Type B pancreatic cell (in vitro differentiated cells): ENCODE measurements around the gene IFT88. TPM values are rescaled to one million over a fixed set of nuclear protein-coding genes. Genes with fewer than 3 reads are reported as not detected.

Source experiments
- DNase-seq: peaks from one replicate; pipeline ENCODE4 v3.0.0; 2021; ENCODE audit warnings: mixed read lengths; ENCODE audit not compliant: unreplicated experiment; ENCODE audit errors: extremely low spot score
- H3K27ac Mint-ChIP-seq: 2 replicates; pipeline ENCODE4 v1.8.0; 2021; ENCODE audit warnings: mild to moderate bottlenecking, mixed read lengths
- H3K27me3 Mint-ChIP-seq: 2 replicates; pipeline ENCODE4 v1.8.0; 2021; ENCODE audit warnings: mixed read lengths
- H3K36me3 Mint-ChIP-seq: 2 replicates; pipeline ENCODE4 v1.8.0; 2021; ENCODE audit warnings: mixed read lengths
- H3K4me1 Mint-ChIP-seq: one replicate; pipeline ENCODE4 v1.8.0; 2021; ENCODE audit warnings: mixed read lengths; ENCODE audit not compliant: unreplicated experiment
- H3K4me3 Mint-ChIP-seq: 2 replicates; pipeline ENCODE4 v1.8.0; 2021; ENCODE audit warnings: mild to moderate bottlenecking, mixed read lengths
- H3K9me3 Mint-ChIP-seq: 2 replicates; pipeline ENCODE4 v1.8.0; 2021; ENCODE audit warnings: mixed read lengths
- total RNA-seq: library from RNA; stranded (reverse); gene quantifications from 2 replicates; pipeline ENCODE4 v1.2.1, GENCODE V29; 2021; ENCODE audit warnings: low replicate concordance
- TF ChIP-seq, protein P1 (sequence below): fragments of 200-600 bp; sonication (generic); conservative IDR thresholded peaks from 2 replicates; pipeline ENCODE4 v1.5.0; 2021; ENCODE audit warnings: antibody characterized with exemption, mild to moderate bottlenecking

IFT88 gene
- total RNA-seq, 1 donor from 2014 or later: 24.5 TPM

DNA sequence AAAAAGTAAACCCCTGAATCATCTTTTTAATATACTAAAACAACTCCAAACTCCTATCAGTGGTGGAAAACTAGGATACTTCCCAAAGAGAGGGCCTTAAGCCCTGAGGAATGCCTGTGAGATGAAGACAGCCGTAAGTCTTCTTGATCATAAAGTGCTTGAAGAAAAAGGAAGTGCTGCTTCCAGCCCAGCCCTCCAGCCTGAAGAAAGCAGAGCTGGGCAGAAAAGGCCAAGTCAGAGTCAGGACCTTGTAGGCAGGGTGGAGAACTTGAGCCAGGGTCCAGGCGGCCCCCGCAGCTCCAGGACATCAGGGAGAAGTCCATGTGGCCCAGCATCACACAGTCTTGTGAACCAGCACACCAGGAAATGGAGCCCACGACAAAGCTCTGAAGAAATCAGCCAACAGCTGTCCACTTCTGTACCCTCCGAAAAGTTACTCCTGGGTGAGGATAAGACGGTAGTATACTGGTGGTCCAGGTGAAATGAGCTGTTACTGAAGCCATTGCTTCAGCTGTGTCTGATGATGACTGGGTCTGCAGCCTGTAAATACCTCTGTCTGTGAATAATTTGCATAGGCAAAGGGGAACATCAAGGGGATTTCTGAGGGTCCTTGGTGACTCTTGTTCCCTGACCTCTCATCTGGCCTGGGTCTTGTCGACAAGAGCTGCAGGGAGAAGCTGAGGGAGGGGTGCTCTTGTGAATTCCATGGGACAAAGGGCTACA is 22.6 kb upstream of the IFT88 start:
- no peak for DNase-seq
- TF ChIP-seq, protein P1, sequence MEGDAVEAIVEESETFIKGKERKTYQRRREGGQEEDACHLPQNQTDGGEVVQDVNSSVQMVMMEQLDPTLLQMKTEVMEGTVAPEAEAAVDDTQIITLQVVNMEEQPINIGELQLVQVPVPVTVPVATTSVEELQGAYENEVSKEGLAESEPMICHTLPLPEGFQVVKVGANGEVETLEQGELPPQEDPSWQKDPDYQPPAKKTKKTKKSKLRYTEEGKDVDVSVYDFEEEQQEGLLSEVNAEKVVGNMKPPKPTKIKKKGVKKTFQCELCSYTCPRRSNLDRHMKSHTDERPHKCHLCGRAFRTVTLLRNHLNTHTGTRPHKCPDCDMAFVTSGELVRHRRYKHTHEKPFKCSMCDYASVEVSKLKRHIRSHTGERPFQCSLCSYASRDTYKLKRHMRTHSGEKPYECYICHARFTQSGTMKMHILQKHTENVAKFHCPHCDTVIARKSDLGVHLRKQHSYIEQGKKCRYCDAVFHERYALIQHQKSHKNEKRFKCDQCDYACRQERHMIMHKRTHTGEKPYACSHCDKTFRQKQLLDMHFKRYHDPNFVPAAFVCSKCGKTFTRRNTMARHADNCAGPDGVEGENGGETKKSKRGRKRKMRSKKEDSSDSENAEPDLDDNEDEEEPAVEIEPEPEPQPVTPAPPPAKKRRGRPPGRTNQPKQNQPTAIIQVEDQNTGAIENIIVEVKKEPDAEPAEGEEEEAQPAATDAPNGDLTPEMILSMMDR: no peak
- peaks cover 15% of the 10 kb centered on the region for H3K4me1 Mint-ChIP-seq
- no peak overlapping the region for H3K27ac Mint-ChIP-seq
- no peaks in the 10 kb centered on the region for H3K9me3 Mint-ChIP-seq
- no peaks in the 10 kb centered on the region for H3K36me3 Mint-ChIP-seq
- H3K27me3 Mint-ChIP-seq: no peaks in the 10 kb centered on the region
- H3K4me3 Mint-ChIP-seq: no peak overlapping the region

DNA sequence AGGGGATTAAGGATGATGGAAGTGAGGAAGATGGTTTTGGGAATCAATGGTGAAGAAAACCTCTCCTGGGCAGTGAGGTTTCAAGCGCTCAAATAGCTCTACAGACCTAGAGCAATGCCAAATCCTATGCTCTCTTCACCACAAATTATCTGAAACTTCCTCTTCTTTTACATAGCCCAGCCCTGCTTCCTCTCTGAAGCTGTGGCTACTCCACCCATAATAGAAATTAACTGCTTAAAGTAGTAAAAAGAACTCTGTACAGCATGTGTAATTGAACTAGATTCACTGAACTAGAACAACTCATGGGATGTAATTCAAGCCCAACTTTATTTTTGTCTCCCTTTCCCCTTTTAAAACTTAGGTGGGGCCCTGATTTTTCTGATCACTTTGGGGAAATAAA is 20.4 kb upstream of the IFT88 start:
- DNase-seq: no peak
- Mint-ChIP-seq H3K27me3 (no peaks in the 10 kb centered on the region), H3K4me3 (no peak overlapping the region), H3K36me3 (no peaks in the 10 kb centered on the region), H3K4me1 (peaks cover 16% of the 10 kb centered on the region), H3K27ac (no peak overlapping the region), H3K9me3 (no peaks in the 10 kb centered on the region)
- TF ChIP-seq, protein P1: no peak

DNA sequence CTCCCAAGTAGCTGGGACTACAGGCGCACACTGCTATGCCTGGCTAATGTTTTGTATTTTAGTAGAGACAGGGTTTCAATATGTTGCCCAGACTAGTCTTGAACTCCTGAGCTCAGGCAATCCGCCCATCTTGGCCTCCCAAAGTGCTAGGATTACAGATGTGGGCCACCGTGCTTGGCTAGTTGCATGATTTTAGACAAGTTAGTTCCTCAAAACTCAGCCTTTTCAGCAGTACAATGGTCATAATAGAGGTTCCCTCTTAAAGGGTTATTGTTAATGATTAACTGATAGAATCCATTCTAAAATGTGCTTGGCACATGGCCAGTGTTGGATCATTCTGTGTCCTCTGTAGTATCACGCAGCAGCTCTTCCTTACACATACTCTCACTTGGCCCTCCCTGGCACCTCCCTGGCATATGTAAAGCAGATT is 19.5 kb upstream of the IFT88 start:
- no peak for DNase-seq
- no peaks in the 10 kb centered on the region for H3K36me3 Mint-ChIP-seq
- no peaks in the 10 kb centered on the region for H3K27me3 Mint-ChIP-seq
- no peak overlapping the region for H3K27ac Mint-ChIP-seq
- TF ChIP-seq, protein P1: no peak
- no peaks in the 10 kb centered on the region for H3K9me3 Mint-ChIP-seq
- H3K4me3 Mint-ChIP-seq: no peak overlapping the region
- H3K4me1 Mint-ChIP-seq: peaks cover 19% of the 10 kb centered on the region

DNA sequence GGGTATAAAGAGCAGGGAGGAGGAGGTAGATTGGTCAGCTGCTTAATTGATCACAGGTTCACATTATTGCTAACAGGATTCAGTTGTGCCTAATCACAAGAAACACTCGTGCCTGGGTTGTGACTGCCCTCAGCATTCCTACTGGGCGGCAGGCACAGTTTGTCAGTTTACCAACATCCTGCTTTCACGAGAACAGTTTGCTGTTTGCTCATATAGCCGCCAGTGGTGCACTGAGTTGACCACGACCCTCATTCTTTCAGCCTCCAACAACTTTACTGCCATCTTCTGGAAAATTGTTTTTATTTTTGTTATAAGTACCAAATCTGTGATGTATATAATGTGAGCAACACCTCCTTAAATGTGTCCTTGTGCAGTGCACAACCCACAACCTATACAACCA is 16.2 kb upstream of the IFT88 start:
- TF ChIP-seq, protein P1: no peak
- H3K27me3 Mint-ChIP-seq: no peaks in the 10 kb centered on the region
- H3K27ac Mint-ChIP-seq: no peak overlapping the region
- DNase-seq: no peak
- H3K36me3 Mint-ChIP-seq: no peaks in the 10 kb centered on the region
- no peak overlapping the region for H3K4me3 Mint-ChIP-seq
- H3K9me3 Mint-ChIP-seq: no peaks in the 10 kb centered on the region
- peaks cover 30% of the 10 kb centered on the region for H3K4me1 Mint-ChIP-seq

DNA sequence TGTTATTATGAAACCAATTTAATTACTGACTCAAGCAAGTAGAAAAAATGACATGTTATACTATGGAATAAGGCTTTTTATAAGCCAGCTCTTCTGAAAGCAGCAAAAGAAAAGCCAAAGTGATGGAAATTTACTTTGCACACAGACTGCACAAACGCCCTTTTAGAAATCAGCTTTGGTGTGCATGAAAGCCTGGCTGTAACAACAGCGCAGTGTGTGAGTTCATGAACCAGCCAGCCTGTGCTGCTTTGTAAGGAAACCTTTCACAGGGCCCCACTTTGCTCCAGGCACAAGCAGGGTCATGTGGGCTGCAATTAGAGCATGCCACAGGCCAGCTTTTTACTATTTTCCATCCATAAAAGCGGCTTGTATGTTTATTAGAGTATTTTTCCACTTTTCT is 13.6 kb upstream of the IFT88 start:
- no peak for DNase-seq
- peaks cover 16% of the 10 kb centered on the region for H3K4me1 Mint-ChIP-seq
- H3K4me3 Mint-ChIP-seq: peak overlapping the region; percentile 7
- H3K9me3 Mint-ChIP-seq: no peaks in the 10 kb centered on the region
- no peaks in the 10 kb centered on the region for H3K27me3 Mint-ChIP-seq
- TF ChIP-seq, protein P1: no peak
- peak overlapping the region; percentile 39 for H3K27ac Mint-ChIP-seq
- no peaks in the 10 kb centered on the region for H3K36me3 Mint-ChIP-seq

DNA sequence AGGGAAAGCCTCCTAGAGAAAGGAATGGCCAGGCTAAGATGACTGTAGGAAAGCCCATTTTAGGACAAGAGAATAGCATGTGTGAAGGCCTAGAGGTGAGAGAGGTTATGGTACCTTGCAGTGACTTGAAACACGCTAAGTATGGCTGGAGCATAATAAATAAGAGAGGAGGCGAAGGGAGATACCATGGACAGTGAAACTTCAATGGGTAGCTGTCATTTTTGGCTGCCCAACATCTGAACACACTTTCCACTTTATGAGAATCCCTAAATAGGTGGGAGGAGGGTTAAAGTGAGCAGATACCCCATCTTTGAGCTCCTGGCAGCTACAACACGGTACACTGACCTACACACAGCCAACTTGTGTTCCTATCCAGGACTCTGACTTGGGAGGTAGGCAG is 8.0 kb upstream of the IFT88 start:
- Mint-ChIP-seq H3K4me3 (no peak overlapping the region), H3K4me1 (peaks cover 19% of the 10 kb centered on the region), H3K27ac (no peak overlapping the region), H3K36me3 (no peaks in the 10 kb centered on the region), H3K9me3 (no peaks in the 10 kb centered on the region), H3K27me3 (no peaks in the 10 kb centered on the region)
- DNase-seq: no peak
- TF ChIP-seq, protein P1: no peak
